Jurkat, Clone E6-1 (cell line): ENCODE measurements around the gene THAP3. TPM values are rescaled to one million over a fixed set of nuclear protein-coding genes. Genes with fewer than 3 reads are reported as not detected.

Experiments used
- DNase-seq: peaks from one replicate; pipeline ENCODE4 v3.0.0-alpha.2; 2011; ENCODE audit warnings: low read depth, low spot score
- H3K4me3 ChIP-seq: 2 replicates; pipeline ENCODE4 v1.5.1; 2011; ENCODE audit warnings: mild to moderate bottlenecking, low read length, control low read depth, moderate library complexity
- polyA plus RNA-seq: library from polyadenylated mRNA; unstranded; fragments of >200 nt; gene quantifications from one replicate; pipeline ENCODE4 v1.2.1, GENCODE V29; 2012; ENCODE audit warnings: missing spikeins; ENCODE audit not compliant: insufficient read length, insufficient read depth

Gene THAP3
- polyA plus RNA-seq, result 26.9 TPM

- peak within 1 kb of the TSS; percentile 74 for H3K4me3 ChIP-seq
- peak; percentile 52 for DNase-seq
Observed at GRCh38 chr1:6624710-6625583, at the start of gene THAP3. Gene THAP3, plus strand, starts transcription at chr1:6624868. Its CDS starts 351 bp downstream, at chr1:6625219.

GRCh38 chr1:6577831-6578525, 46.7 kb upstream of the THAP3 start:
- no peak overlapping the region for H3K4me3 ChIP-seq
- DNase-seq, result no peak

- DNase-seq, result no peak
- 0 out of 2 replicates have a peak overlapping the region, but pooled peaks have one; percentile 81 for H3K4me3 ChIP-seq
Observed at GRCh38 chr1:6578624-6579373, 45.9 kb upstream of the THAP3 start.

GRCh38 chr1:6579374-6580118, 45.1 kb upstream of the THAP3 start, which contains the start of gene ZBTB48:
Gene ZBTB48, plus strand, starts transcription at chr1:6579994. Its CDS starts 616 bp downstream, at chr1:6580610.
- DNase-seq, result peak; percentile 91
- peak within 1 kb of the TSS; percentile 81 for H3K4me3 ChIP-seq

- peak overlapping the region; percentile 81 for H3K4me3 ChIP-seq
- no peak for DNase-seq
Observed at GRCh38 chr1:6580119-6580592, 44.5 kb upstream of the THAP3 start.

- peak overlapping the region; percentile 81 for H3K4me3 ChIP-seq
- DNase-seq, result no peak
Observed at GRCh38 chr1:6580593-6581409, 43.9 kb upstream of the THAP3 start.

GRCh38 chr1:6581561-6582305, 42.9 kb upstream of the THAP3 start:
- no peak for DNase-seq
- H3K4me3 ChIP-seq, result no peak overlapping the region

- H3K4me3 ChIP-seq, result no peak overlapping the region
- DNase-seq, result no peak
Observed at GRCh38 chr1:6582370-6582769, 42.3 kb upstream of the THAP3 start.

GRCh38 chr1:6584126-6585080, 40.3 kb upstream of the THAP3 start:
- H3K4me3 ChIP-seq, result no peak overlapping the region
- DNase-seq, result no peak

GRCh38 chr1:6585081-6585722, 39.5 kb upstream of the THAP3 start:
- DNase-seq, result no peak
- no peak overlapping the region for H3K4me3 ChIP-seq

- DNase-seq, result no peak
- H3K4me3 ChIP-seq, result no peak overlapping the region
Observed at GRCh38 chr1:6585841-6586240, 38.8 kb upstream of the THAP3 start.

GRCh38 chr1:6586404-6586816, 38.3 kb upstream of the THAP3 start:
- no peak for DNase-seq
- no peak overlapping the region for H3K4me3 ChIP-seq

- DNase-seq, result no peak
- no peak overlapping the region for H3K4me3 ChIP-seq
Observed at GRCh38 chr1:6587261-6588005, 37.2 kb upstream of the THAP3 start.

- no peak for DNase-seq
- no peak overlapping the region for H3K4me3 ChIP-seq
Observed at GRCh38 chr1:6588128-6588892, 36.4 kb upstream of the THAP3 start.
